RWPE1 (cell line): Measurements from ENCODE around the gene ADCK2.

ENCODE experiments used
- CTCF ChIA-PET: fragments of 350-600 bp; sonication (Branson Sonifier 250); formaldehyde crosslinking; extraction: SDS; loops from one replicate; lab custom pipeline; 2021; lab: Yijun Ruan, JAX
- POLR2A ChIA-PET: fragments of 400-600 bp; formaldehyde crosslinking; extraction: SDS; loops from one replicate; lab custom pipeline; 2020; ENCODE audit warnings: antibody characterized with exemption; ENCODE audit not compliant: low non-redundant PET; lab: Yijun Ruan, JAX
- DNase-seq: peaks from one replicate; pipeline ENCODE4 v3.0.0; 2012; ENCODE audit warnings: low spot score
- H3K27ac ChIP-seq: fragments of 450-650 bp; 2 replicates; pipeline ENCODE4 v1.5.1; 2017
- TF ChIP-seq, protein P1 (sequence below): fragments of 450-650 bp; conservative IDR thresholded peaks from 2 replicates; pipeline ENCODE4 v1.5.1; 2017; ENCODE audit warnings: low read depth, mild to moderate bottlenecking

Gene ADCK2

DNA sequence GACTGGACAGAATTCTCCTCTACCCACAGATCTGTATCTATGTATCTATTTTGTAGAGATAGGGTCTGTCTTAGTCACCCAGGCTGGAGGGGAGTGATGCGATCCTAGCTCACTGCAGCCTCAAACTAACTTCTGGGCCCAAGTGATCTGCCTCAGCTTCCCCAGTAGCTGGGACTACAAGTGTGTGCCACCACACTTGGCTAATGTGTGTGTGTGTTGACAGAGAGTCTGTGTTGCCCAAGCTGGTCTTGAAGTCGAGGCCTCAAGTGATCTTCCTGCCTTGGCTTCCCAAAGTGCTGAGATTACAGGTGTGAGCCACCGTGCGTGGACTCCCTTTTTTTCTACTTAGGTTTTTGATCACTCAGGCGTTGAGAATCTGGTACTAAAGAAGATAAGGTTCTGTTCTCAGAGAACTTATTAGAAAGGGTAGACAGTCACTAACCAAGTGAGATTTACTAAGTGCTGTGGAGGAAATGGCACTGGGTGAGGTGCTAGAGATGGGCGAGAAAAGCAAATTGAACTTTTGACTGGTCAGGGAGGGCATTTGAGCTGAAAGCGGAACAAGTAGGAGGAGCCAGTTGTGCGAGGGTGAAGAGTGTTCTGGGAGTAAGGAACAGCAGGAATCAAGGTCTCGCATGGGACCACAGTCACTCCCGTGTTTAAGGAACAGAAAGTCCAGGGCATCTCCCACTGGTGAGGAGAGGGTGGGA is 41.7 kb downstream of the ADCK2 start:
- no peak for DNase-seq
- no peak overlapping the region for H3K27ac ChIP-seq
- TF ChIP-seq, protein P1, sequence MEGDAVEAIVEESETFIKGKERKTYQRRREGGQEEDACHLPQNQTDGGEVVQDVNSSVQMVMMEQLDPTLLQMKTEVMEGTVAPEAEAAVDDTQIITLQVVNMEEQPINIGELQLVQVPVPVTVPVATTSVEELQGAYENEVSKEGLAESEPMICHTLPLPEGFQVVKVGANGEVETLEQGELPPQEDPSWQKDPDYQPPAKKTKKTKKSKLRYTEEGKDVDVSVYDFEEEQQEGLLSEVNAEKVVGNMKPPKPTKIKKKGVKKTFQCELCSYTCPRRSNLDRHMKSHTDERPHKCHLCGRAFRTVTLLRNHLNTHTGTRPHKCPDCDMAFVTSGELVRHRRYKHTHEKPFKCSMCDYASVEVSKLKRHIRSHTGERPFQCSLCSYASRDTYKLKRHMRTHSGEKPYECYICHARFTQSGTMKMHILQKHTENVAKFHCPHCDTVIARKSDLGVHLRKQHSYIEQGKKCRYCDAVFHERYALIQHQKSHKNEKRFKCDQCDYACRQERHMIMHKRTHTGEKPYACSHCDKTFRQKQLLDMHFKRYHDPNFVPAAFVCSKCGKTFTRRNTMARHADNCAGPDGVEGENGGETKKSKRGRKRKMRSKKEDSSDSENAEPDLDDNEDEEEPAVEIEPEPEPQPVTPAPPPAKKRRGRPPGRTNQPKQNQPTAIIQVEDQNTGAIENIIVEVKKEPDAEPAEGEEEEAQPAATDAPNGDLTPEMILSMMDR: no peak
- ChIA-PET CTCF (no interaction called here), POLR2A (no interaction called here)

DNA sequence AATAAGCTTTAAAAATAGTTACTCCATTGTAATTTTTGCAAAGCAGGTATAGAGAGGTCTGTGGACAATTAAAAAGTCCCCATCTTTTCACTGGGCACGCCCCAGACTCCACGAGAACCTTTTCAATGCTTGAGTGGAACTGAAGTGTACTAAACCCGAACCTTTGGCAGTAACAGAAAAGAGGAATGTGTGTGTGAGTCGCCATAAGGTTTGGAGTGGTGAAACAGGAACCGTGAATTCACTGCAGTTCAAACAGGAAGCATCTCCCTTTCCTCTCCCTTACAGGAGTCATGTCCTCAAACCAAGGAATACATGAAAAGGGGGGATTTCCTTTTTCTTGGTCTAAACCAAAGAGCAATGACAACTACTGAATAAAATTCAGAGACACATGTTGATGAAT is 47.0 kb downstream of the ADCK2 start:
- POLR2A ChIA-PET: no interaction called here
- TF ChIP-seq, protein P1: no peak
- H3K27ac ChIP-seq: no peak overlapping the region
- no peak for DNase-seq
- CTCF ChIA-PET: interaction anchor here (0.6 kb wide), 1 partner anchor 403 kb away, joined by 3 read pairs; no protein-coding TSS in a partner anchor

DNA sequence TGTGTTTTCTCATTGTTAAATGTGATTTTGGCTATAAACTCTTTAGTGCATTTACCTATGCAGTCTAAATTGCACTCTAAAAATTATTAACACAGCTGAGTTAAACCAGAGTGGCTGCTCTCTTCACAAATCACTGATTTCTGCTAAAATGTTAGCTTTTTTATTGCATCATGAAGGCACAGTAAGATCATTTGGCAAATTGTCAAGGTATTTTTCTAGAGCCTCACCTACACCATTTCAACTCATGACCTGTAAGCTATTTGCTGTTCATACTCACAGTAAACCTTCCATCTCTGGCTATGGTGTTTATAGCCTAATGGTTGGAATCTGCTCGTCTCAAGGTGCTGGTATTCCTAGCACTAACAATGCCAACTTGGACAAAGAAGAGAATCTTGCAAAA is 49.5 kb downstream of the ADCK2 start:
- no peak for DNase-seq
- ChIA-PET CTCF (no interaction called here), POLR2A (no interaction called here)
- H3K27ac ChIP-seq: no peak overlapping the region
- TF ChIP-seq, protein P1: no peak

DNA sequence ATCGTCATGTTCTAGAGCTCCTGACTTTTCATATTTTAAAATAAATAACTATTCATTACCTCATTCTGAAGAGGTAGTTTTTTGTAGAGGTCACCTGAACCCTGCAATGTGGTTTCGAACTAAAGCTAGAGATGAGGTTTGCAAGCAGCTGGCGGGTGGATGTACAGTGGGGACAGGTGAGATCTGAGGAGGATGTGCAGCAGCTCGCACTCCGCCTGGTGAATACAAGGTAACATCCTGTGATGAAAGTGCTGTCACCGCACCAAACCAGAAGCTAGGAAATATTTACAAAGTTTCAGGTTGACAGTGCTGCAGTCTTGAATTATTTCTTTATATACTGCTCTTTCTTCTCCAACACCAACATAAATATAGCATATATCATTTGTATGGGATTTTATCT is 50.3 kb downstream of the ADCK2 start:
- TF ChIP-seq, protein P1: no peak
- no peak for DNase-seq
- no peak overlapping the region for H3K27ac ChIP-seq
- CTCF ChIA-PET: interaction anchor here (0.6 to 0.7 kb wide), 2 partner anchors 10 to 576 kb away, joined by 3 read pairs; no protein-coding TSS in a partner anchor
- POLR2A ChIA-PET: no interaction called here

DNA sequence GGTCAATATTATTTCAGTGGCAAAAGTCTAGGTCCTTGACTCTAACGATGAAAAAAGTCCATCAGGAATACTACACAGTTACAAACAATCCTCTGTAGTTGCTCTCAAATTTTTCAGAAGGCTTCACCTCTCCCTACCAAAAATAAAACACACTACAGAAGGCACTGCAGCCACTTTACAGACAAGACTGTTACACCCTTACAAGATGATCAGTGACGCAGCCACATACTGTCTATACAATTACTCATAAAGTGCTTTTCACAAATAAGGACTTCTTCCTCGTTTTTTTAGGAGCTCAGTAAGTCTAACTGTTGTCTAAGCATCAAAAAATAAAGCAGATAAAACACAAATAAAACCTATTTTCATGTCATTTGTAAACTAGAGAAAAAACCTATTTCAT is 50.8 kb downstream of the ADCK2 start:
- POLR2A ChIA-PET: no interaction called here
- H3K27ac ChIP-seq: no peak overlapping the region
- CTCF ChIA-PET: interaction anchor here (0.6 to 0.7 kb wide), 2 partner anchors 575 to 1064 kb away, joined by 3 to 4 read pairs; no protein-coding TSS in a partner anchor
- TF ChIP-seq, protein P1: no peak
- no peak for DNase-seq

DNA sequence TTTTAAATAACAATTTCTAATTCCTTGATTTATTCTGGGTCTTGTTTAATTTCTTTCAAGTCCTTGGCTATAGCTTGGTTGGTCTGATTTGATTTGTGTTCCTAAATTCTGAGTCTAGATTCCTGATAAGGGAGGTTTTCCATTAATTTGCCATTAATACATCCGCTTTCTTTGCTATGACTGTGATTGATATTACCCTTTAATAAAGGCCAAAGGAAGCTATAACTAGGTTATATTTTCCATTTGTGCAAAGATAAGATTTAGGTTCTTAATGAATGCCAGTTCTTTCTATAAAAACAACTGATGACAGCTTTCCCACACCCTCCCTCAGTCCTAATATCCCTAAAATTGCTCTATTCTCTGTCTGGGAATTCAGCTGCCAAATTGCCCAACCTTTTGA is 52.0 kb downstream of the ADCK2 start:
- TF ChIP-seq, protein P1: no peak
- ChIA-PET POLR2A (no interaction called here), CTCF (no interaction called here)
- no peak for DNase-seq
- no peak overlapping the region for H3K27ac ChIP-seq
